BLaER1 treated with 17β-estradiol and CSF1 and Interleukin-3, amounts not matched to agents 10 nM and 100 nM (cell line): ENCODE results near the gene HEATR5B.

Experiments used
- H3K27ac ChIP-seq, 11 experiments: shearing (Covaris generic); formaldehyde crosslinking; 2 replicates each; pipeline ENCODE4 v1.8.1; 2022
- H3K27me3 ChIP-seq, 11 experiments: shearing (Covaris generic); formaldehyde crosslinking; 2 replicates each; pipeline ENCODE4 v1.8.1; 2022
- H3K36me3 ChIP-seq, 11 experiments: shearing (Covaris generic); formaldehyde crosslinking; 2 replicates each; pipeline ENCODE4 v1.8.1; 2022
- H3K4me1 ChIP-seq, 10 experiments: shearing (Covaris generic); formaldehyde crosslinking; 2 replicates each; pipeline ENCODE4 v1.8.1; 2022
- H3K4me2 ChIP-seq, 11 experiments: shearing (Covaris generic); formaldehyde crosslinking; 2 replicates each; pipeline ENCODE4 v1.8.1; 2022
- H3K4me3 ChIP-seq, 10 experiments: shearing (Covaris generic); formaldehyde crosslinking; 2 replicates each; pipeline ENCODE4 v1.8.1; 2022
- H3K9ac ChIP-seq, 11 experiments: shearing (Covaris generic); formaldehyde crosslinking; 2 replicates each; pipeline ENCODE4 v1.8.1; 2022
- H3K9me3 ChIP-seq, 11 experiments: shearing (Covaris generic); formaldehyde crosslinking; replicated peaks in 1 of 11; 2 replicates each; pipeline ENCODE4 v1.8.1; 2022
- H4K20me1 ChIP-seq, 11 experiments: shearing (Covaris generic); formaldehyde crosslinking; 2 replicates each; pipeline ENCODE4 v1.8.1; 2022
- Cebpa-rat ChIP-seq, 11 experiments: shearing (Covaris generic); IDR thresholded peaks; 2 replicates each; pipeline ENCODE4 v1.8.1; 2022

HEATR5B gene

GRCh38 chr2:37084797-37085196 lies 625 bp upstream of the HEATR5B start:
- Histone ChIP-seq H3K9me3 (no peaks in the 10 kb centered on the region), H3K36me3 (peaks cover 9 to 49% (median 31%) of the 10 kb centered on the region in 11 experiments; a peak in 19 of 22 replicates), H3K27me3 (no peaks in the 10 kb centered on the region), H3K4me2 (peak overlapping the region; percentile 69 to 96 (median 90)), H3K4me3 (peak overlapping the region; percentile 65 to 92 (median 85)), H3K27ac (peak overlapping the region; percentile 38 to 79 (median 69); a peak in 19 of 22 replicates), H4K20me1 (peaks cover 0 to 3% (median 0%) of the 10 kb centered on the region in 11 experiments; a peak in 3 of 22 replicates), H3K9ac (peak overlapping the region; percentile 73 to 86 (median 82)), H3K4me1 (peaks cover 54 to 66% (median 57%) of the 10 kb centered on the region in 10 experiments)
- TF ChIP-seq Cebpa-rat (IDR thresholded peaks at IDR 0.05): no peak

GRCh38 chr2:37080689-37081088 lies 3.5 kb downstream of the HEATR5B start:
- H3K4me3 ChIP-seq: peak overlapping the region in 3 of 10 experiments; percentile 3 to 10 (median 8); a peak in 2 of 20 replicates

GRCh38 chr2:37080266-37080665 lies 3.9 kb downstream of the HEATR5B start:
- TF ChIP-seq Cebpa-rat (IDR thresholded peaks at IDR 0.05): no peak
- Histone ChIP-seq H4K20me1 (no peaks in the 10 kb centered on the region; a peak in 1 of 22 replicates), H3K4me3 (peak overlapping the region in 3 of 10 experiments; percentile 8 to 10 (median 10); a peak in 2 of 20 replicates), H3K4me2 (peak overlapping the region; percentile 17 to 83 (median 62); a peak in 18 of 22 replicates), H3K36me3 (peaks cover 33 to 67% (median 50%) of the 10 kb centered on the region in 11 experiments), H3K9me3 (no peaks in the 10 kb centered on the region), H3K27ac (peak overlapping the region in 6 of 11 experiments; percentile 23 to 77 (median 46); a peak in 8 of 22 replicates), H3K4me1 (peaks cover 36 to 49% (median 43%) of the 10 kb centered on the region in 10 experiments), H3K27me3 (no peaks in the 10 kb centered on the region), H3K9ac (peak overlapping the region in 3 of 11 experiments; percentile 9 to 66 (median 14); a peak in 5 of 22 replicates)

More at GRCh38 chr2:37080689-37081088, 3.5 kb downstream of the HEATR5B start:
- Histone ChIP-seq H3K9me3 (no peaks in the 10 kb centered on the region), H3K27ac (peak overlapping the region in 6 of 11 experiments; percentile 5 to 77 (median 46); a peak in 8 of 22 replicates), H3K27me3 (no peaks in the 10 kb centered on the region), H3K4me2 (peak overlapping the region; percentile 17 to 83 (median 62); a peak in 21 of 22 replicates), H4K20me1 (no peaks in the 10 kb centered on the region; a peak in 1 of 22 replicates), H3K36me3 (peaks cover 30 to 63% (median 47%) of the 10 kb centered on the region in 11 experiments), H3K4me1 (peaks cover 41 to 53% (median 47%) of the 10 kb centered on the region in 10 experiments), H3K9ac (peak overlapping the region in 4 of 11 experiments; percentile 8 to 66 (median 12); a peak in 5 of 22 replicates)
- no peak for TF ChIP-seq Cebpa-rat (IDR thresholded peaks at IDR 0.05)

GRCh38 chr2:37070931-37071330 lies 13.2 kb downstream of the HEATR5B start:
- Histone ChIP-seq H3K9ac (no peak overlapping the region), H3K4me2 (no peak overlapping the region), H3K36me3 (peaks cover 65 to 97% (median 85%) of the 10 kb centered on the region in 11 experiments), H3K9me3 (no peaks in the 10 kb centered on the region; a peak in 2 of 22 replicates), H4K20me1 (peaks cover 0 to 7% (median 0%) of the 10 kb centered on the region in 11 experiments; a peak in 1 of 22 replicates), H3K4me3 (no peak overlapping the region), H3K4me1 (no peaks in the 10 kb centered on the region), H3K27me3 (no peaks in the 10 kb centered on the region), H3K27ac (no peak overlapping the region)
- TF ChIP-seq Cebpa-rat (IDR thresholded peaks at IDR 0.05): no peak

GRCh38 chr2:37068686-37069085 lies 15.5 kb downstream of the HEATR5B start:
- H4K20me1 ChIP-seq: peaks cover 0 to 7% (median 0%) of the 10 kb centered on the region in 11 experiments; a peak in 1 of 22 replicates
- no peak overlapping the region for H3K4me2 ChIP-seq
- no peak overlapping the region for H3K27ac ChIP-seq
- peaks cover 0 to 3% (median 0%) of the 10 kb centered on the region in 10 experiments; a peak in 3 of 20 replicates for H3K4me1 ChIP-seq
- TF ChIP-seq Cebpa-rat (IDR thresholded peaks at IDR 0.05): no peak
- H3K9ac ChIP-seq: no peak overlapping the region
- H3K9me3 ChIP-seq: no peaks in the 10 kb centered on the region
- H3K27me3 ChIP-seq: no peaks in the 10 kb centered on the region
- H3K4me3 ChIP-seq: no peak overlapping the region
- H3K36me3 ChIP-seq: peaks cover 70 to 98% (median 87%) of the 10 kb centered on the region in 11 experiments

GRCh38 chr2:37061776-37062175 lies 22.4 kb downstream of the HEATR5B start:
- Histone ChIP-seq H3K27me3 (no peaks in the 10 kb centered on the region), H3K4me2 (no peak overlapping the region), H3K9ac (no peak overlapping the region), H4K20me1 (no peaks in the 10 kb centered on the region), H3K4me3 (no peak overlapping the region), H3K27ac (no peak overlapping the region), H3K36me3 (peaks cover 84 to 100% (median 96%) of the 10 kb centered on the region in 11 experiments), H3K9me3 (no peaks in the 10 kb centered on the region), H3K4me1 (peaks cover 0 to 17% (median 0%) of the 10 kb centered on the region in 10 experiments; a peak in 3 of 20 replicates)
- TF ChIP-seq Cebpa-rat (IDR thresholded peaks at IDR 0.05): no peak

- Histone ChIP-seq H3K4me1 (peaks cover 0 to 17% (median 0%) of the 10 kb centered on the region in 10 experiments; a peak in 3 of 20 replicates), H3K9ac (no peak overlapping the region), H3K4me3 (no peak overlapping the region), H3K9me3 (no peaks in the 10 kb centered on the region), H3K27me3 (no peaks in the 10 kb centered on the region), H4K20me1 (no peaks in the 10 kb centered on the region), H3K27ac (no peak overlapping the region), H3K4me2 (no peak overlapping the region), H3K36me3 (peaks cover 85 to 100% (median 96%) of the 10 kb centered on the region in 11 experiments)
- TF ChIP-seq Cebpa-rat (IDR thresholded peaks at IDR 0.05): no peak
Observed at GRCh38 chr2:37061013-37061711, 23.0 kb downstream of the HEATR5B start.

- no peak for TF ChIP-seq Cebpa-rat (IDR thresholded peaks at IDR 0.05)
- Histone ChIP-seq H3K36me3 (peaks cover 85 to 100% (median 96%) of the 10 kb centered on the region in 11 experiments), H4K20me1 (no peaks in the 10 kb centered on the region), H3K4me2 (no peak overlapping the region), H3K9me3 (no peaks in the 10 kb centered on the region), H3K4me1 (peaks cover 0 to 17% (median 0%) of the 10 kb centered on the region in 10 experiments; a peak in 3 of 20 replicates), H3K9ac (no peak overlapping the region), H3K27ac (no peak overlapping the region), H3K27me3 (no peaks in the 10 kb centered on the region), H3K4me3 (no peak overlapping the region)
Observed at GRCh38 chr2:37060446-37060845, 23.7 kb downstream of the HEATR5B start.

GRCh38 chr2:37059841-37060240 lies 24.3 kb downstream of the HEATR5B start:
- Histone ChIP-seq H3K9ac (no peak overlapping the region), H3K36me3 (peaks cover 81 to 100% (median 96%) of the 10 kb centered on the region in 11 experiments), H3K4me2 (no peak overlapping the region), H3K4me3 (no peak overlapping the region), H3K27me3 (no peaks in the 10 kb centered on the region), H3K4me1 (peaks cover 0 to 17% (median 0%) of the 10 kb centered on the region in 10 experiments; a peak in 3 of 20 replicates), H4K20me1 (no peaks in the 10 kb centered on the region), H3K9me3 (no peaks in the 10 kb centered on the region), H3K27ac (no peak overlapping the region)
- no peak for TF ChIP-seq Cebpa-rat (IDR thresholded peaks at IDR 0.05)
